LNCAP (cell line): ENCODE measurements around the gene CCNK.

Source experiments
- TF ChIP-seq, protein P1 (sequence below): fragments of 450-650 bp; IDR thresholded peaks from 2 replicates; pipeline ENCODE4 v1.5.1; 2017; ENCODE audit warnings: mild to moderate bottlenecking

The CCNK gene

DNA sequence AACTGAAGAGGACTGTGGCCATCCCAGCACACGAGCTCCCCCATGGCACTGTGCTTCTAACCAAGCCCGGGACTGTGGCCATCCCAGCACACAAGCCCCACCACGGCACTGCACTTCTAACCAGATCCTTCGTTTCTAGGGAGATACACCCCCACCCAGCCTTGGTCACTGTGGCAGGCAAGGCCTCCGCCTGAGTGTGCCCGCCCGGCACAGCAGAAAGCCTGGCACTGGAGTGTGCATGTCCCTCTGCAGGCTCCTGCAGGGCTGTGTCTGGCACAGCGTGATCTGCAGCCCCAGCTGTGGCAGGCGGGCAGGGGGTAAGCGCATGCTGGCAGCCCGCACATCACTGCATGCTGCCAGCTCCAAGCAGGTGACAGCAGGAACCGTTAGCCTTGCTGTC lies 73.0 kb downstream of the CCNK start:
- TF ChIP-seq, protein P1, sequence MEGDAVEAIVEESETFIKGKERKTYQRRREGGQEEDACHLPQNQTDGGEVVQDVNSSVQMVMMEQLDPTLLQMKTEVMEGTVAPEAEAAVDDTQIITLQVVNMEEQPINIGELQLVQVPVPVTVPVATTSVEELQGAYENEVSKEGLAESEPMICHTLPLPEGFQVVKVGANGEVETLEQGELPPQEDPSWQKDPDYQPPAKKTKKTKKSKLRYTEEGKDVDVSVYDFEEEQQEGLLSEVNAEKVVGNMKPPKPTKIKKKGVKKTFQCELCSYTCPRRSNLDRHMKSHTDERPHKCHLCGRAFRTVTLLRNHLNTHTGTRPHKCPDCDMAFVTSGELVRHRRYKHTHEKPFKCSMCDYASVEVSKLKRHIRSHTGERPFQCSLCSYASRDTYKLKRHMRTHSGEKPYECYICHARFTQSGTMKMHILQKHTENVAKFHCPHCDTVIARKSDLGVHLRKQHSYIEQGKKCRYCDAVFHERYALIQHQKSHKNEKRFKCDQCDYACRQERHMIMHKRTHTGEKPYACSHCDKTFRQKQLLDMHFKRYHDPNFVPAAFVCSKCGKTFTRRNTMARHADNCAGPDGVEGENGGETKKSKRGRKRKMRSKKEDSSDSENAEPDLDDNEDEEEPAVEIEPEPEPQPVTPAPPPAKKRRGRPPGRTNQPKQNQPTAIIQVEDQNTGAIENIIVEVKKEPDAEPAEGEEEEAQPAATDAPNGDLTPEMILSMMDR: no peak

DNA sequence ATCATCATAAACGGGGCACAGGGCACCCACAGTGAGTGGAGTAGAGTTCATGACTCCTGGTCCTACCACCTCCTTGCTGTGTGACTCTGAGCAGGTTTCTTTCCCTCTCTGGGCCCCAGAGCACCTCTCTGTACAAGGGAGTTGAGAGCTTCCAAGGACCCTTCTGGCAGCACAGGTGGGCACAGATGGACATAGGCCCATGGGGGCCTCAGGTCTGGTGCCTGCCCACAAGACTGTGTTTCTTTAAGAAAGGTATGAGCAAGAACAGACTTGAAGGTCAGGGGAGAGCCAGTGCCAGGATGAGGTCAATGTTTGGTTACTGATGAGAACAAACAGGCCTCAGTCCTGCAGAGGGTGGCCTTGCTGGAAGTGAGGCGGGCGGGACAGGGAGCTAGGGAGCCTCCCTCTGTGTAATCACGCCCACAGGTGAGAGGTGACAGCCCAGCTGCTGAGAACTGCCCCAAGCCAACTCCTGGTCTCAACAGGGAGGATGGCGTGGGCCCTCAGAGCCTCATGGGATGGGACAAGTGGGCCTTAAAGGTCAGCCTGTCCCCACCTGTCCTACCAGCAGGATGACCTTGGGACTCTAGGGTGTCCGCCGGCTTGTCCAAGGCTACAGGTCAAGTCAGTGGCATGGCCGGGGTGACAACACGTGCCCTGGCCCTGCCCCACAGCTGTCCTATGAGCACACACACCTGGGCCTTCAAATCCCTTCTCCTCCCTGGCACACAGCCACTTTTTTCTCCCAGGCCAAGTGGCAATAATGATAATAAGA lies 73.7 kb downstream of the CCNK start:
- TF ChIP-seq, protein P1: no peak

DNA sequence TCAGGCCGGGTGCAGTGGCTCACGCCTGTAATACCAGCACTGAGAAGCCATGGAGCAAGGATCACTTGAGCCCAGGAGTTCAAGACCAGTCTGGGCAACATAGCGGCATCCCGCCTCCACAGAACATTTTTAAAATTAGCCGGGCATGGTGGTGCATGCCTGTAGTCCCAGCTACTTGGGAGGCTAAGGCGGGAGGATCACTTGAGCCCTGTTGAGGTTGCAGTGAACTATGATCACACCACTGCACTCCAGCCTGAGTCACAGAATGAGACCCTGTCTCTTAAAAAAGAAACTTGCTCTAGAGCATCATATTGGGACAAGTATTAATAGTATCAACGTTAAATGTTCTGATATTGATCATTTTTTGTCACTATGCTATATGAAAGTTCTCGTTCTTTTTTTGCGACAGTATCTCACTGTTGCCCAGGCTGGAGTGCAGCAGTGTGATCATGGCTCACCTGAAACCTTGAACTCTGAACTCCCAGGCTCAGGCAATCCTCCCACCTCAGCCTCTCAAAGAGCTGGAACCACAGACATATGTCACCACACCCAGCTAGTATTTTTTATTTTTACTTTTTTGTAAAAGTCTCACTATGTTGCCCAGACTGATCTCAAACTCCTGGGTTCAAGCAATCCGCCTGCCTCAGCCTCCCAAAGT lies 75.1 kb downstream of the CCNK start:
- TF ChIP-seq, protein P1: no peak

DNA sequence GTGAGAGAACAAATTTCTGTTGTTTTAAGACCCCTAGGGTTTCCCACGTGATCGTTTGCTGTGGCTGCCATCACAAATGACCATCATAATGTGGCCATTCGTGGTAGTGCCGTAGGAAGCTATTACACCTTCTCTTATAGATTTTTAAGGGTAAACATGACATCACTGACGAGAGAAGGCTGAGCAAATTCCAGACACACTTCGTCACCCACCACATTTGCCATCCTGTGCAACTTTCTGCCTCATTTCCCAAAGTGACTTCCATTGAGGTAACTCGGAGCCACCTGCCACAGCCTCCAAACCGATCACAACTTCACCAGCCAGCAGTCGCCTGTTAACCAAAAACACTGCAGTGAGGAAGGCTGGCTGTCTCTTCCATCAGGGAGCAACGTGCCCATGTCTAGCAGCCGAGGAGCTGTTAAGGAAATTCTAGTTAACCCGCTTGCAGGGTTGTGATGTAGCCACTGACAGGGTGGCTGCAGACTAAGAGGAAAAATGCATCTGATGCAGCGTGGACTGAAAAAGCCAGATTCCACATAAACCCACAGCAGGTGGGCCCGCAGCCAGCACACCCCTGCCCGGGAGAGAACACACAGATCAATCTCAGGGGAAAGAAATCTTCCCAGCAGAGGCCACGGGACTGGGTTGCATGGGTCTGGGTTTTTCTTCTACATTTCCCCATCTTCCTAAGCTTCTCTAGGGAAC lies 78.2 kb downstream of the CCNK start:
- TF ChIP-seq, protein P1: no peak

DNA sequence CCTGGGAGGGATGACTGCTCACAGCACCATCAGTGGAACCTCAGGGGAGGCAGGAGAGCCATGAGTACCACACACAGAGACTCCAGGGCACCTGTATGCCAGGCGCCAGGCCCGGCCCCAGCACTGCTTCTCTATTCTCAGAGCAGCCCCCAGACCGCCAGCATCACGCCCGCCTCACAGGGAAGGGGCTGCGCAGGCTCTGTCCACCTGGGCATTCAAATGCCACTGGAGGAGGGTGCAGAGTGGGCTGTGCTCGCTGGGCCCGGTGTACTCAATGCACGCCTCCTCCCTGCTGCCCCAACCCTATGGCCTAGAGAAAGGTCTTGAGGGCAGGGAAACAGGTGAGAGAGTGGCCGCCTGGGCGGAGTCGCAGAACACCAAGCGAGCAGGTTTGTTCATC lies 79.2 kb downstream of the CCNK start:
- TF ChIP-seq, protein P1: no peak

DNA sequence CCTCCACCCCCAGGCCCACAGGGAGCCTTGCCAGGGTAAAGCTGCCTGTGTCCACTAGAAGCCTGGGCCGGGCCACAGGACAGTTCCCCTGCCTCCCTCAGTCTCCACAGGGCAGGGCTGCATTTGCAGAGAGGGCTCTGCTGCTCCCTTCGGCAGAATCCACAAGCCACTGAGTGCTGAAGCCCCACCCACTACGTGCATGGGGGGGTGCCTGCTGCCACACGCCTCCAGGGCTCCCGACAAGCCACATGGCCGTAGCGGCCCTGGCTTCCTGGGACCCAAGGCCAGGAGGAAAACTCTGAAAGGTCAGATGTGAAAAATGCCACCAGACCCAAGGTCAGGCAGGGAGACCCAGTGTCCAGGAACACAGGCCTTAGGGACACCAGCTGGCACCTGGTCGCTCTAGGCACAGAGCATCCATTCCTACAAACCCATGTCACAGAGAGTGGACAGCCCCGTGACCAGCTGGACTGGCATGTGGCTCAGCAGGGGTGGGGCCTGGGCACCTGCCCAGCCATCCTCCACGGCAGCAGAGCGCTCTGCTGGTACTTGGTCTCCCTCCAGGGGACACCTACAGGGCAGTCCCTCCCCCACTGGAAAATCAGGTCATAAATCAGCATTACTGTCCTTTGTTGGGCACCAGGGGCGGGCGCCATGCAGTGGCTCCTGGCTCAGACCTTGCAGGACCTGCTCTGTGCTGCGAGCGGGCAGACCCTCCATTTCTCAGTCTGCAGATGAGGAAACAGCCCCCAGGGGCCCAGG lies 79.9 kb downstream of the CCNK start:
- TF ChIP-seq, protein P1: no peak

DNA sequence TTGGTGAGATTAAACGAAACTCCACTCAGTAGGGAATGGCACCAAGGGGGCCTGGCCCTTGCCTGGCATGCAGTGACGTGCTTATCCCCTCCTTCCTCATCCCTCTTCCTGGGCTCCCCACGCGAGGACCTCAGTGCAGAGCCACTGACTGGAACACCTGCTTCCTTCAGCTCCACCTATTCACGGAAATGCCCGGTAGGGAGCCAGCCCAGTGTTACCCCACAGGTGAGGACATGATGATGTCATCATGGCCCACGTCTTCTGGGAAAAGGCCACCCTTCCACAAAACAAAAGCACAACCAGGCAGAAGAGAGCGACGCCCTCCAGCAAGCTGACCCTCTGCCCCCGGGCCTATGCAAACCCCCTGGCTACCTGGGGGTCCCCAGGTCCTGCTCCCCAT lies 80.7 kb downstream of the CCNK start:
- TF ChIP-seq, protein P1: no peak
